ENCODE data around the gene UBIAD1. TPM values are rescaled to one million over a fixed set of nuclear protein-coding genes. Genes with fewer than 3 reads are reported as not detected.
A peak's percentile ranks its signal among the peaks of the same experiment; 100 is the strongest.

UBIAD1 gene
- 10 to 100 TPM; 45.2 to 75.2 (median 49.1) TPM for polyA plus RNA-seq (ENCODE audit: low read depth in 6 of 6)

- H3K4me3 Mint-ChIP-seq, result peak within 1 kb of the TSS; percentile 87 to 96 (median 94)
- no peaks in the 10 kb centered on the region for H3K9me3 Mint-ChIP-seq
- peak within 1 kb of the TSS; percentile 92 to 97 (median 96) for H3K27ac Mint-ChIP-seq
- ATAC-seq (ENCODE audit: low read depth in 2 of 2) (peak; percentile 92), DNase-seq (peak; percentile 79)
- peaks cover 4 to 16% of the 10 kb centered on the region in 2 donors for H3K36me3 Mint-ChIP-seq
- H3K4me1 Mint-ChIP-seq, result peaks cover 22 to 40% (median 29%) of the 10 kb centered on the region in 3 donors
- H3K27me3 Mint-ChIP-seq, result no peaks in the 10 kb centered on the region
Observed at GRCh38 chr1:11272832-11273594, at the start of gene UBIAD1. Gene UBIAD1 (plus strand): TSS chr1:11273198. CDS start chr1:11273532, 334 bp downstream.

- H3K36me3 Mint-ChIP-seq, result peaks cover 37 to 44% of the 10 kb centered on the region in 2 donors
- H3K9me3 Mint-ChIP-seq, result peaks cover 0 to 1% (median 0%) of the 10 kb centered on the region in 7 donors
- H3K27me3 Mint-ChIP-seq, result no peaks in the 10 kb centered on the region
- peak; percentile 29 for DNase-seq
- peaks cover 36 to 53% (median 41%) of the 10 kb centered on the region in 3 donors for H3K4me1 Mint-ChIP-seq
- H3K27ac Mint-ChIP-seq, result peak overlapping the region; percentile 10 to 95 (median 82)
- peak; percentile 92 for ATAC-seq (ENCODE audit: low read depth in 2 of 2)
- H3K4me3 Mint-ChIP-seq, result peak overlapping the region; percentile 53 to 87 (median 80)
Observed at GRCh38 chr1:11227106-11228077, 45.6 kb upstream of the UBIAD1 start.

GRCh38 chr1:11229203-11229602 is 43.8 kb upstream of the UBIAD1 start:
- Mint-ChIP-seq H3K27me3 (no peaks in the 10 kb centered on the region), H3K36me3 (peaks cover 44% of the 10 kb centered on the region in 2 donors), H3K4me1 (peaks cover 35 to 50% (median 35%) of the 10 kb centered on the region in 3 donors), H3K9me3 (peaks cover 0 to 1% (median 0%) of the 10 kb centered on the region in 7 donors), H3K4me3 (peak overlapping the region in 6 of 8 donors; percentile 3 to 87 (median 58)), H3K27ac (peak overlapping the region; percentile 71 to 95 (median 86))
- peak; percentile 32 to 45 for ATAC-seq (ENCODE audit: low read depth in 2 of 2)
- no peak for DNase-seq

- no peaks in the 10 kb centered on the region for H3K27me3 Mint-ChIP-seq
- peak overlapping the region in 1 of 6 donors; percentile 92 for H3K27ac Mint-ChIP-seq
- H3K4me3 Mint-ChIP-seq, result no peak overlapping the region
- peaks cover 23 to 29% (median 24%) of the 10 kb centered on the region in 3 donors for H3K4me1 Mint-ChIP-seq
- DNase-seq (no peak), ATAC-seq (ENCODE audit: low read depth in 2 of 2) (no peak)
- peaks cover 0 to 1% (median 0%) of the 10 kb centered on the region in 7 donors for H3K9me3 Mint-ChIP-seq
- H3K36me3 Mint-ChIP-seq, result peaks cover 29 to 34% of the 10 kb centered on the region in 2 donors
Observed at GRCh38 chr1:11233208-11233607, 39.8 kb upstream of the UBIAD1 start.

GRCh38 chr1:11237356-11237755 is 35.6 kb upstream of the UBIAD1 start:
- ATAC-seq (ENCODE audit: low read depth in 2 of 2), result no peak
- DNase-seq, result no peak
- Mint-ChIP-seq H3K4me1 (peaks cover 15 to 16% (median 15%) of the 10 kb centered on the region in 3 donors), H3K4me3 (peak overlapping the region in 1 of 8 donors; percentile 82), H3K27ac (peak overlapping the region in 5 of 6 donors; percentile 17 to 95 (median 71)), H3K27me3 (no peaks in the 10 kb centered on the region), H3K36me3 (peaks cover 8 to 25% of the 10 kb centered on the region in 2 donors), H3K9me3 (no peaks in the 10 kb centered on the region)

- Mint-ChIP-seq H3K4me3 (no peak overlapping the region), H3K27me3 (no peaks in the 10 kb centered on the region), H3K36me3 (peaks cover 8 to 19% of the 10 kb centered on the region in 2 donors), H3K9me3 (no peaks in the 10 kb centered on the region), H3K4me1 (peaks cover 15 to 16% (median 15%) of the 10 kb centered on the region in 3 donors), H3K27ac (peak overlapping the region in 1 of 6 donors; percentile 12)
- ATAC-seq (ENCODE audit: low read depth in 2 of 2) (no peak), DNase-seq (no peak)
Observed at GRCh38 chr1:11238311-11238710, 34.7 kb upstream of the UBIAD1 start.

GRCh38 chr1:11245248-11245647 is 27.8 kb upstream of the UBIAD1 start:
- Mint-ChIP-seq H3K4me3 (no peak overlapping the region), H3K27me3 (no peaks in the 10 kb centered on the region), H3K9me3 (no peaks in the 10 kb centered on the region), H3K36me3 (peaks cover 10 to 17% of the 10 kb centered on the region in 2 donors), H3K27ac (peak overlapping the region in 1 of 6 donors; percentile 54), H3K4me1 (peaks cover 4 to 7% (median 6%) of the 10 kb centered on the region in 3 donors)
- no peak for ATAC-seq (ENCODE audit: low read depth in 2 of 2)
- DNase-seq, result no peak

GRCh38 chr1:11245904-11246719 is 26.9 kb upstream of the UBIAD1 start:
- Mint-ChIP-seq H3K9me3 (peaks cover 0 to 2% (median 0%) of the 10 kb centered on the region in 7 donors), H3K27ac (peak overlapping the region in 1 of 6 donors; percentile 2), H3K4me3 (no peak overlapping the region), H3K4me1 (peaks cover 4 to 12% (median 9%) of the 10 kb centered on the region in 3 donors), H3K36me3 (peaks cover 17 to 19% of the 10 kb centered on the region in 2 donors), H3K27me3 (no peaks in the 10 kb centered on the region)
- ATAC-seq (ENCODE audit: low read depth in 2 of 2), result no peak
- no peak for DNase-seq

GRCh38 chr1:11248169-11248568 is 24.8 kb upstream of the UBIAD1 start:
- ATAC-seq (ENCODE audit: low read depth in 2 of 2) (no peak), DNase-seq (no peak)
- H3K4me1 Mint-ChIP-seq, result peaks cover 0 to 6% (median 6%) of the 10 kb centered on the region in 3 donors
- peaks cover 0 to 2% (median 0%) of the 10 kb centered on the region in 7 donors for H3K9me3 Mint-ChIP-seq
- H3K27ac Mint-ChIP-seq, result no peak overlapping the region
- H3K27me3 Mint-ChIP-seq, result no peaks in the 10 kb centered on the region
- H3K36me3 Mint-ChIP-seq, result peaks cover 11 to 22% of the 10 kb centered on the region in 2 donors
- no peak overlapping the region for H3K4me3 Mint-ChIP-seq

- H3K36me3 Mint-ChIP-seq, result peaks cover 11 to 33% of the 10 kb centered on the region in 2 donors
- ATAC-seq (ENCODE audit: low read depth in 2 of 2) (no peak), DNase-seq (no peak)
- no peak overlapping the region for H3K4me3 Mint-ChIP-seq
- H3K4me1 Mint-ChIP-seq, result peaks cover 0 to 8% (median 6%) of the 10 kb centered on the region in 3 donors
- no peaks in the 10 kb centered on the region for H3K27me3 Mint-ChIP-seq
- H3K9me3 Mint-ChIP-seq, result peaks cover 0 to 2% (median 0%) of the 10 kb centered on the region in 7 donors
- H3K27ac Mint-ChIP-seq, result peak overlapping the region in 1 of 6 donors; percentile 28
Observed at GRCh38 chr1:11252538-11252937, 20.5 kb upstream of the UBIAD1 start.

- H3K27ac Mint-ChIP-seq, result peak overlapping the region in 1 of 6 donors; percentile 1
- H3K4me3 Mint-ChIP-seq, result peak overlapping the region in 1 of 8 donors; percentile 11
- DNase-seq (no peak), ATAC-seq (ENCODE audit: low read depth in 2 of 2) (no peak)
- H3K36me3 Mint-ChIP-seq, result peaks cover 10 to 33% of the 10 kb centered on the region in 2 donors
- H3K9me3 Mint-ChIP-seq, result peaks cover 0 to 2% (median 0%) of the 10 kb centered on the region in 7 donors
- H3K4me1 Mint-ChIP-seq, result peaks cover 0 to 8% (median 6%) of the 10 kb centered on the region in 3 donors
- no peaks in the 10 kb centered on the region for H3K27me3 Mint-ChIP-seq
Observed at GRCh38 chr1:11253226-11253625, 19.8 kb upstream of the UBIAD1 start.

GRCh38 chr1:11256299-11256698 is 16.7 kb upstream of the UBIAD1 start:
- no peaks in the 10 kb centered on the region for H3K9me3 Mint-ChIP-seq
- DNase-seq (no peak), ATAC-seq (ENCODE audit: low read depth in 2 of 2) (no peak)
- peaks cover 4 to 20% of the 10 kb centered on the region in 2 donors for H3K36me3 Mint-ChIP-seq
- no peak overlapping the region for H3K4me3 Mint-ChIP-seq
- peaks cover 1 to 10% (median 4%) of the 10 kb centered on the region in 3 donors for H3K4me1 Mint-ChIP-seq
- no peaks in the 10 kb centered on the region for H3K27me3 Mint-ChIP-seq
- no peak overlapping the region for H3K27ac Mint-ChIP-seq
